A549 (cell line): ENCODE measurements around the gene BMP7. TPM values are rescaled to one million over a fixed set of nuclear protein-coding genes. Genes with fewer than 3 reads are reported as not detected.

Source experiments
- ATAC-seq, 2 experiments: fragments of 200-7000 bp in 1 of 2; fragments of >200 bp in 1 of 2; cut with Nextera tagmentation in 1 of 2; cut with Tn5 transposase in 1 of 2; 3 replicates each; pipeline versions ENCODE4 v1.8.0 to v1.9.1; 2018 to 2020; ENCODE audit warnings: mild to moderate bottlenecking in 1 of 2, moderate library complexity in 1 of 2
- CTCF ChIA-PET: fragments of 300-600 bp; sonication (Branson Sonifier 250); formaldehyde crosslinking; extraction: SDS; loops from one replicate; lab custom pipeline; 2021; ENCODE audit warnings: antibody characterized with exemption, inconsistent platforms; lab: Yijun Ruan, JAX
- POLR2A ChIA-PET: fragments of 350-600 bp; formaldehyde crosslinking; extraction: SDS; loops from one replicate; lab custom pipeline; 2021; ENCODE audit warnings: antibody characterized with exemption, inconsistent platforms; lab: Yijun Ruan, JAX
- DNase-seq, 2 experiments: peaks; one replicate each; pipeline versions ENCODE4 v3.0.0 to v3.0.0-alpha.2; 2011 to 2016; ENCODE audit warnings: low read depth in 1 of 2, low spot score in 1 of 2
- FAIRE-seq: peaks from 2 replicates; lab custom pipeline; 2011; peaks lifted over from hg19 to GRCh38; lab: Jason Lieb, UNC
- H3K27ac ChIP-seq, 2 experiments: fragments of >200 bp; sonication (Bioruptor Twin); formaldehyde crosslinking; 3 replicates each; pipeline ENCODE4 v1.5.1; 2016 to 2017
- H3K4me1 ChIP-seq: fragments of >200 bp; sonication (Bioruptor Twin); formaldehyde crosslinking; 3 replicates; pipeline ENCODE4 v1.6.1; 2016
- H3K4me2 ChIP-seq: fragments of >200 bp; sonication (Bioruptor Twin); formaldehyde crosslinking; 3 replicates; pipeline ENCODE4 v1.6.1; 2016
- H3K4me3 ChIP-seq: fragments of >200 bp; sonication (Bioruptor Twin); formaldehyde crosslinking; 3 replicates; pipeline ENCODE4 v1.5.1; 2016
- H3K9me3 ChIP-seq: fragments of >200 bp; sonication (Bioruptor Twin); formaldehyde crosslinking; 3 replicates; pipeline ENCODE4 v1.6.1; 2016
- BCL3 ChIP-seq: fragments of >200 bp; sonication (Bioruptor Twin); formaldehyde crosslinking; IDR thresholded peaks from 3 replicates; pipeline ENCODE4 v1.6.1; 2016
- CHD4 ChIP-seq: fragments of 200-600 bp; sonication (generic); IDR thresholded peaks from 2 replicates; pipeline ENCODE4 v1.6.1; 2016; ENCODE audit warnings: antibody characterized with exemption, mild to moderate bottlenecking, borderline replicate concordance
- EHMT2 ChIP-seq: fragments of 200-600 bp; sonication (generic); IDR thresholded peaks from 2 replicates; pipeline ENCODE4 v1.6.1; 2016; ENCODE audit warnings: antibody characterized with exemption, low read depth, mild to moderate bottlenecking, moderate library complexity
- FOSB ChIP-seq: fragments of 250-450 bp; sonication (Bioruptor Pico); IDR thresholded peaks from 2 replicates; pipeline ENCODE4 v1.5.0; 2020; ENCODE audit warnings: mild to moderate bottlenecking, moderate library complexity
- HOXB13 ChIP-seq: fragments of 250-450 bp; sonication (Bioruptor Pico); IDR thresholded peaks from 2 replicates; pipeline ENCODE4 v1.5.0; 2020; ENCODE audit warnings: low read depth, mild to moderate bottlenecking, moderate library complexity
- HOXB5 ChIP-seq: fragments of 250-450 bp; sonication (Bioruptor Pico); IDR thresholded peaks from 2 replicates; pipeline ENCODE4 v1.5.0; 2020; ENCODE audit warnings: mild to moderate bottlenecking, moderate library complexity
- KDM1A ChIP-seq: fragments of 200-600 bp; sonication (generic); IDR thresholded peaks from 2 replicates; pipeline ENCODE4 v1.6.1; 2016; ENCODE audit warnings: low read depth, mild to moderate bottlenecking
- NPAS2 ChIP-seq: fragments of 250-450 bp; sonication (Bioruptor Pico); IDR thresholded peaks from 2 replicates; pipeline ENCODE4 v1.8.0; 2022; ENCODE audit warnings: mild to moderate bottlenecking, moderate library complexity, borderline replicate concordance
- NR3C1 ChIP-seq: fragments of >200 bp; sonication (Bioruptor Twin); formaldehyde crosslinking; IDR thresholded peaks from 3 replicates; pipeline ENCODE4 v1.6.1; 2017
- TP53 ChIP-seq: fragments of 250-450 bp; sonication (Bioruptor Pico); IDR thresholded peaks from 2 replicates; pipeline ENCODE4 v1.5.0; 2021; ENCODE audit warnings: mild to moderate bottlenecking, moderate library complexity
- USF2 ChIP-seq: fragments of 450-650 bp; IDR thresholded peaks from 2 replicates; pipeline ENCODE4 v1.6.1; 2014; ENCODE audit warnings: antibody characterized with exemption
- WGBS: methylation state at CpG from one replicate; pipeline ENCODE4 v1.1.6; 2017; ENCODE audit errors: missing lambda C conversion rate; 5-methylcytosine and 5-hydroxymethylcytosine counted together
- polyA plus RNA-seq, 4 experiments: library from polyadenylated mRNA; depleted of rRNA in 3 of 4; stranded (reverse); fragments of >200 nt; fragmentation: RNase III in 1 of 4; extraction: RNeasy Plus Mini Kit Qiagen cat#74134 plus additional on column Dnase treatment in 1 of 4; gene quantifications; 2 replicates in 3 of 4; 3 replicates in 1 of 4; pipeline ENCODE4 v1.2.3, GENCODE V29; 2011 to 2017
- TF ChIP-seq, protein P1 (sequence below): fragments of 150-350 bp; IDR thresholded peaks from 2 replicates; pipeline ENCODE4 v1.6.1; 2014; ENCODE audit warnings: low read depth, mild to moderate bottlenecking, low read length
- TF ChIP-seq, protein P2 (sequence below): IDR thresholded peaks from 2 replicates; pipeline ENCODE4 v1.6.1; 2012
- TF ChIP-seq, protein P3 (sequence below): fragments of 200-600 bp; sonication (generic); IDR thresholded peaks from 2 replicates; pipeline ENCODE4 v1.6.1; 2016; ENCODE audit warnings: antibody characterized with exemption, mild to moderate bottlenecking, moderate library complexity

BMP7 gene
- polyA plus RNA-seq, 2 of the 4 experiments (the other 2 are of a cell fraction) = 0.08 to 0.22 TPM

DNA sequence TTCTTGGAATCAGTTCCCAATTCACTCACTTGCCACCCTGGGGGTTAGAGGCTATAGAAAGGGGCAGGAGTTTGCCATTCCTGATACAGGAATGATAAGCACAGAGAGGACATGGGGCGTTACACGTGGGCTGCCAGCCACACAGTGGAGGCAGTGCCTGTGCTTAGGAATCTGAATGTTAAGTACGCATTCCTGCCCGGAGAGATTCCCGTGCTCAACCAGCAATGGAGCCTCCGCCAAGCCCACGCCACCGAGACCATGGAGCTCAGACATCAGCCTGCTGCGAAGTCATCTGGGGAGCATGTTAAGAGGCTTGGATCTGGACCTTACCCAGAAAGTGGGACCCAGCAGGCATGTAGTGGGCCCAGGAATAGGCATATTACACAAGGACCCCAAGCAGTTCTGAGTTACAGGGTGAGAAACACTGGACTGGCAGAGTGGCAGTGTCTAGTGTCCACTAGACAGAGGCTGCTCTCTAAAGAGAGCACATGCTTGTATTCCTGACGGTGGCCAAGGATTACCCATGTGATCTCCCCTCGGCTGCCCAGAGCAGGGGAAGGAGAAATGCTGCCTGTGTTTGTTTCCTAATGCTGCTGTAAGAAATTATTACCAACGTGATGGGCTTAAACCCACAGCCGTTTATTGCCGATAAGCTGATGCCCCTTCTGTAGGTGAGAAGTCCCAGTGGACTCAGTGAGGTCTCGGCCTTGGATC, 138.2 kb downstream of the BMP7 start:
- ChIA-PET POLR2A (no interaction called here), CTCF (no interaction called here)
- no peaks in the 10 kb centered on the region for H3K9me3 ChIP-seq
- WGBS = 51% methylated on average over 15 of the region's 15 CpGs
- no peak overlapping the region for H3K4me2 ChIP-seq
- FAIRE-seq = no peak
- no peak for ATAC-seq
- DNase-seq = no peak
- TF ChIP-seq, protein P1, sequence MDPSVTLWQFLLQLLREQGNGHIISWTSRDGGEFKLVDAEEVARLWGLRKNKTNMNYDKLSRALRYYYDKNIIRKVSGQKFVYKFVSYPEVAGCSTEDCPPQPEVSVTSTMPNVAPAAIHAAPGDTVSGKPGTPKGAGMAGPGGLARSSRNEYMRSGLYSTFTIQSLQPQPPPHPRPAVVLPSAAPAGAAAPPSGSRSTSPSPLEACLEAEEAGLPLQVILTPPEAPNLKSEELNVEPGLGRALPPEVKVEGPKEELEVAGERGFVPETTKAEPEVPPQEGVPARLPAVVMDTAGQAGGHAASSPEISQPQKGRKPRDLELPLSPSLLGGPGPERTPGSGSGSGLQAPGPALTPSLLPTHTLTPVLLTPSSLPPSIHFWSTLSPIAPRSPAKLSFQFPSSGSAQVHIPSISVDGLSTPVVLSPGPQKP = no peak
- TF ChIP-seq HOXB13 (CRISPR knock-in tag) = no peak
- TF ChIP-seq EHMT2 = no peak
- TF ChIP-seq TP53 = no peak
- TF ChIP-seq, protein P2, sequence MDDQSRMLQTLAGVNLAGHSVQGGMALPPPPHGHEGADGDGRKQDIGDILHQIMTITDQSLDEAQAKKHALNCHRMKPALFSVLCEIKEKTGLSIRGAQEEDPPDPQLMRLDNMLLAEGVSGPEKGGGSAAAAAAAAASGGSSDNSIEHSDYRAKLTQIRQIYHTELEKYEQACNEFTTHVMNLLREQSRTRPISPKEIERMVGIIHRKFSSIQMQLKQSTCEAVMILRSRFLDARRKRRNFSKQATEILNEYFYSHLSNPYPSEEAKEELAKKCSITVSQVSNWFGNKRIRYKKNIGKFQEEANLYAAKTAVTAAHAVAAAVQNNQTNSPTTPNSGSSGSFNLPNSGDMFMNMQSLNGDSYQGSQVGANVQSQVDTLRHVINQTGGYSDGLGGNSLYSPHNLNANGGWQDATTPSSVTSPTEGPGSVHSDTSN = no peak
- no peak for TF ChIP-seq BCL3
- TF ChIP-seq CHD4 = no peak
- TF ChIP-seq KDM1A = no peak
- TF ChIP-seq, protein P3, sequence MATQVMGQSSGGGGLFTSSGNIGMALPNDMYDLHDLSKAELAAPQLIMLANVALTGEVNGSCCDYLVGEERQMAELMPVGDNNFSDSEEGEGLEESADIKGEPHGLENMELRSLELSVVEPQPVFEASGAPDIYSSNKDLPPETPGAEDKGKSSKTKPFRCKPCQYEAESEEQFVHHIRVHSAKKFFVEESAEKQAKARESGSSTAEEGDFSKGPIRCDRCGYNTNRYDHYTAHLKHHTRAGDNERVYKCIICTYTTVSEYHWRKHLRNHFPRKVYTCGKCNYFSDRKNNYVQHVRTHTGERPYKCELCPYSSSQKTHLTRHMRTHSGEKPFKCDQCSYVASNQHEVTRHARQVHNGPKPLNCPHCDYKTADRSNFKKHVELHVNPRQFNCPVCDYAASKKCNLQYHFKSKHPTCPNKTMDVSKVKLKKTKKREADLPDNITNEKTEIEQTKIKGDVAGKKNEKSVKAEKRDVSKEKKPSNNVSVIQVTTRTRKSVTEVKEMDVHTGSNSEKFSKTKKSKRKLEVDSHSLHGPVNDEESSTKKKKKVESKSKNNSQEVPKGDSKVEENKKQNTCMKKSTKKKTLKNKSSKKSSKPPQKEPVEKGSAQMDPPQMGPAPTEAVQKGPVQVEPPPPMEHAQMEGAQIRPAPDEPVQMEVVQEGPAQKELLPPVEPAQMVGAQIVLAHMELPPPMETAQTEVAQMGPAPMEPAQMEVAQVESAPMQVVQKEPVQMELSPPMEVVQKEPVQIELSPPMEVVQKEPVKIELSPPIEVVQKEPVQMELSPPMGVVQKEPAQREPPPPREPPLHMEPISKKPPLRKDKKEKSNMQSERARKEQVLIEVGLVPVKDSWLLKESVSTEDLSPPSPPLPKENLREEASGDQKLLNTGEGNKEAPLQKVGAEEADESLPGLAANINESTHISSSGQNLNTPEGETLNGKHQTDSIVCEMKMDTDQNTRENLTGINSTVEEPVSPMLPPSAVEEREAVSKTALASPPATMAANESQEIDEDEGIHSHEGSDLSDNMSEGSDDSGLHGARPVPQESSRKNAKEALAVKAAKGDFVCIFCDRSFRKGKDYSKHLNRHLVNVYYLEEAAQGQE = no peak
- no peak for TF ChIP-seq USF2
- no peak for TF ChIP-seq NPAS2 (CRISPR knock-in tag)
- no peak for TF ChIP-seq NR3C1
- TF ChIP-seq FOSB (CRISPR knock-in tag) = no peak
- TF ChIP-seq HOXB5 (CRISPR knock-in tag) = no peak
- H3K4me1 ChIP-seq = no peaks in the 10 kb centered on the region
- no peak overlapping the region for H3K27ac ChIP-seq
- no peak overlapping the region for H3K4me3 ChIP-seq

GRCh38 chr20:57126481-57127092, 139.9 kb downstream of the BMP7 start:
- Histone ChIP-seq H3K9me3 (no peaks in the 10 kb centered on the region), H3K4me3 (no peak overlapping the region), H3K27ac (no peak overlapping the region), H3K4me1 (no peaks in the 10 kb centered on the region), H3K4me2 (no peak overlapping the region)
- no peak for TF ChIP-seq TP53
- WGBS = 44% methylated on average over 17 of the region's 17 CpGs
- CTCF ChIA-PET = interaction anchor here (0.5 kb wide), 1 partner anchor 29 kb away, joined by 3 read pairs; no protein-coding TSS in a partner anchor
- FAIRE-seq (no peak), ATAC-seq (no peak), DNase-seq (no peak)
- POLR2A ChIA-PET = no interaction called here
